GM12864 (cell line): Measurements from ENCODE around the gene EHHADH.

Experiments used
- DNase-seq: peaks from one replicate; pipeline ENCODE4 v3.0.0-alpha.2; 2011; ENCODE audit warnings: low read depth
- H3K4me3 ChIP-seq: 2 replicates; pipeline ENCODE4 v1.5.1; 2011; ENCODE audit warnings: mild to moderate bottlenecking, low read depth, low read length, control low read depth
- CTCF ChIP-seq: IDR thresholded peaks from 2 replicates; pipeline ENCODE4 v1.5.1; 2011; ENCODE audit warnings: low read depth, mild to moderate bottlenecking, moderate library complexity, low read length, control low read depth, inconsistent platforms; ENCODE audit errors: missing control alignments

The EHHADH gene

GRCh38 chr3:185155678-185156077, 98.2 kb downstream of the EHHADH start:
- no peak for TF ChIP-seq CTCF
- no peak for DNase-seq
- no peak overlapping the region for H3K4me3 ChIP-seq

GRCh38 chr3:185153861-185154629, 99.8 kb downstream of the EHHADH start:
- no peak for DNase-seq
- H3K4me3 ChIP-seq = no peak overlapping the region
- no peak for TF ChIP-seq CTCF

GRCh38 chr3:185153171-185153771, 100.6 kb downstream of the EHHADH start:
- H3K4me3 ChIP-seq = peak overlapping the region; percentile 40
- DNase-seq = no peak
- TF ChIP-seq CTCF = no peak

GRCh38 chr3:185152410-185153170, 101.3 kb downstream of the EHHADH start, which contains the start of gene C3orf70:
Gene C3orf70, minus strand, starts transcription at chr3:185153060. Its CDS starts 237 bp downstream, at chr3:185152823.
- peak within 1 kb of the TSS; percentile 40 for H3K4me3 ChIP-seq
- DNase-seq = no peak

DNA sequence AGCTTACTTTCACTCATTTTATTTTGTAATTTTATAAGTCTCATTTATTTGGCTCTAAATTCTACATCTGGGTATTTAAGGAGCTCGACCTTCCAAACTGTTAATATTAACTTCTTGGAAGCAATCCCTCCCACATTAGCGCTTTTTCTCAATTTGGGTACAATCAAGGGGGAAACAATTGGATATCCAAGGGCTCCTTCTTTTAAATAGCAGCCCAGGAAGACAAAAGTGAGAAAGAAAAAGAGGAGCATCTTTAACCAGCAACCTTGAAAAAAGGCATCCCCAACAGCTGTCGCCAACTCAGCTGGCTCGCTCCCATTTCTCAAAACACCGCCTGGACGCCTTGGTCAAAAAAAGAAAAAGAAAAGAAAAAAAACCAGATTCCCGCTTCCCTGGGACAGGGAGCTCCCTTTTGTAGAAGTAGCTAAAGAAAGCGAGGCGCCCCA, 101.9 kb downstream of the EHHADH start:
- peak overlapping the region; percentile 40 for H3K4me3 ChIP-seq
- TF ChIP-seq CTCF = no peak
- DNase-seq = no peak

More at GRCh38 chr3:185152410-185153170, 101.3 kb downstream of the EHHADH start, which contains the start of gene C3orf70:
- TF ChIP-seq CTCF = no peak

GRCh38 chr3:185151101-185151963, 102.5 kb downstream of the EHHADH start:
- DNase-seq = no peak
- H3K4me3 ChIP-seq = no peak overlapping the region
- TF ChIP-seq CTCF = no peak
